ENCODE measurements around the gene ZBTB46. TPM values are rescaled to one million over a fixed set of nuclear protein-coding genes. Genes with fewer than 3 reads are reported as not detected.
"Not testable (repeated sequence)": the region's sequence is repeated elsewhere in the genome, so short reads cannot be mapped to it uniquely, and the experiment has no call there.

Gene ZBTB46
- total RNA-seq, 1 donor from 2014 or later: 7.4 TPM

DNA sequence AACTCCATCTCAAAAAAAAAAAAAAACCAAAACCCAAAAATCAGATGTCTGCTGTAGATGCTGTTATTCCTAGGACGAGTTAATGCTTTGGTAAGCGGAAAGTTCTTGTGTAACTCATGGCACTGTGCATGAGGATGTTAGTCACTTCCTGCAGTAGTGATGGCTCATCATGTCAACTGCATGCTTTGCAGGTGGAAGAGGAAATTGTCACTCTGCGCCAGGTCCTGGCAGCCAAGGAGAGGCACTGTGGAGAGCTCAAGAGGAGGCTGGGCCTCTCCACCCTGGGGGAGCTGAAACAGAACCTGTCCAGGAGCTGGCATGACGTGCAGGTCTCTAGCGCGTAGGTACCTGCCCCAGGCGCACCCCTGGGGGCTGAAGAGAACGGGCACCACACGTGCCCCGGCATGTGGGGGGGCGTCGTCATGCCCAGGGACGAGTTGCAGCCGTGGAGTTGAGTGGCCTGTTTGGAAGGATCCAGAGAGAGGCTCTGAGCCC is 42.5 kb upstream of the ZBTB46 start:
- Histone ChIP-seq H3K27me3 (no peaks in the 10 kb centered on the region), H3K36me3 (peaks cover 0 to 78% of the 10 kb centered on the region in 2 donors), H3K4me1 (peaks cover 18% of the 10 kb centered on the region), H3K4me3 (no peak overlapping the region), H3K9me3 (no peaks in the 10 kb centered on the region), H3K27ac (no peak overlapping the region)
- no peak for DNase-seq (ENCODE audit: extremely low spot score in 2 of 2)
- intact Hi-C loops (cut with DNase I): no loop called here
- TF ChIP-seq POLR2AphosphoS5 (IDR thresholded peaks at IDR 0.05; ENCODE audit: insufficient read depth in 1 of 2, low read depth in 1 of 2) (peak; percentile 62 to 87), POLR2A (IDR thresholded peaks at IDR 0.05) (no peak)
- TF ChIP-seq, protein P1, sequence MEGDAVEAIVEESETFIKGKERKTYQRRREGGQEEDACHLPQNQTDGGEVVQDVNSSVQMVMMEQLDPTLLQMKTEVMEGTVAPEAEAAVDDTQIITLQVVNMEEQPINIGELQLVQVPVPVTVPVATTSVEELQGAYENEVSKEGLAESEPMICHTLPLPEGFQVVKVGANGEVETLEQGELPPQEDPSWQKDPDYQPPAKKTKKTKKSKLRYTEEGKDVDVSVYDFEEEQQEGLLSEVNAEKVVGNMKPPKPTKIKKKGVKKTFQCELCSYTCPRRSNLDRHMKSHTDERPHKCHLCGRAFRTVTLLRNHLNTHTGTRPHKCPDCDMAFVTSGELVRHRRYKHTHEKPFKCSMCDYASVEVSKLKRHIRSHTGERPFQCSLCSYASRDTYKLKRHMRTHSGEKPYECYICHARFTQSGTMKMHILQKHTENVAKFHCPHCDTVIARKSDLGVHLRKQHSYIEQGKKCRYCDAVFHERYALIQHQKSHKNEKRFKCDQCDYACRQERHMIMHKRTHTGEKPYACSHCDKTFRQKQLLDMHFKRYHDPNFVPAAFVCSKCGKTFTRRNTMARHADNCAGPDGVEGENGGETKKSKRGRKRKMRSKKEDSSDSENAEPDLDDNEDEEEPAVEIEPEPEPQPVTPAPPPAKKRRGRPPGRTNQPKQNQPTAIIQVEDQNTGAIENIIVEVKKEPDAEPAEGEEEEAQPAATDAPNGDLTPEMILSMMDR (IDR thresholded peaks at IDR 0.05): no peak

DNA sequence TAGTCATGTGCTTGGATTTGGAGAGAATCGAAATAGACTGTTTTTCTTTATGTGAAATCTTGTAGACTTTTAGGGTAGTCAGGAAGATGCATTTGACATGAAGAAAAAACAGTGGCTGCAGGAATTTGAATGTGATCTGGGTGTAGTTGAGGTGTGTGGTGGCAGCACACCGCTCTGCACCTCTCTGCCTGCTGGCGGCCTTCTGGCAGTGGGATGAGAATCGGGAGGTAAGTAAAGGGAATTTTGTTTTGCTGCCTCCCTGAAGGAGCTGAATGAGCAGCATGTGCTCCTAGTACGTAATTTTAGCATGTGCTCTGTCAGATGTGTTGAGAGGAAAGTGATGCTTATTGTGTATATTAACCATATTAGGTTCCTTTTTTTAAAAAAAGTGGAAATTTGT is 37.2 kb upstream of the ZBTB46 start:
- no peak overlapping the region for H3K27ac ChIP-seq
- intact Hi-C loops (cut with DNase I): loop anchor here (5.0 kb wide), 1 partner anchor 91 kb away; no protein-coding TSS in a partner anchor
- no peak overlapping the region for H3K4me3 ChIP-seq
- peaks cover 0 to 41% of the 10 kb centered on the region in 2 donors for H3K36me3 ChIP-seq
- TF ChIP-seq POLR2AphosphoS5 (IDR thresholded peaks at IDR 0.05; ENCODE audit: insufficient read depth in 1 of 2, low read depth in 1 of 2): no peak
- TF ChIP-seq POLR2A (IDR thresholded peaks at IDR 0.05): no peak
- TF ChIP-seq, protein P1 (IDR thresholded peaks at IDR 0.05): no peak
- peaks cover 46% of the 10 kb centered on the region for H3K4me1 ChIP-seq
- no peaks in the 10 kb centered on the region for H3K9me3 ChIP-seq
- H3K27me3 ChIP-seq: no peaks in the 10 kb centered on the region
- DNase-seq (ENCODE audit: extremely low spot score in 2 of 2): no peak

DNA sequence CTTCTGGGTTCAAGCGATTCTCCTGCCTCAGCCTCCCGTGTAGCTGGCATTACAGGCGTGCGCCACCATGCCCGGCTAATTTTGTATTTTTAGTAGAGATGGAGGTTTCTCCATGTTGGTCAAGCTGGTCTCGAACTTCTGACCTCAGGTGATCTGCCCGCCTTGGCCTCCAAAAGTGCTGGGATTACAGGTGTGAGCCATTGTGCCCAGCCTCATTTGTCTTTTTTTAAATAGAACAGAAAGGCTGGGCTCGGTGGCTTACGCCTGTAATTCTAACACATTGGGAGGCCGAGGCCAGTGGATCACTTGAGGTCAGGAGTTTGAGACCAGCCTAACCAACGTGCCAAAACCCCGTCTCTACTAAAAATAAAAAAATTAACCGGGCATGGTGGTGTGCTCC is 36.0 kb upstream of the ZBTB46 start:
- intact Hi-C loops (cut with DNase I): loop anchor here (5.0 kb wide), 1 partner anchor 90 kb away; no protein-coding TSS in a partner anchor

DNA sequence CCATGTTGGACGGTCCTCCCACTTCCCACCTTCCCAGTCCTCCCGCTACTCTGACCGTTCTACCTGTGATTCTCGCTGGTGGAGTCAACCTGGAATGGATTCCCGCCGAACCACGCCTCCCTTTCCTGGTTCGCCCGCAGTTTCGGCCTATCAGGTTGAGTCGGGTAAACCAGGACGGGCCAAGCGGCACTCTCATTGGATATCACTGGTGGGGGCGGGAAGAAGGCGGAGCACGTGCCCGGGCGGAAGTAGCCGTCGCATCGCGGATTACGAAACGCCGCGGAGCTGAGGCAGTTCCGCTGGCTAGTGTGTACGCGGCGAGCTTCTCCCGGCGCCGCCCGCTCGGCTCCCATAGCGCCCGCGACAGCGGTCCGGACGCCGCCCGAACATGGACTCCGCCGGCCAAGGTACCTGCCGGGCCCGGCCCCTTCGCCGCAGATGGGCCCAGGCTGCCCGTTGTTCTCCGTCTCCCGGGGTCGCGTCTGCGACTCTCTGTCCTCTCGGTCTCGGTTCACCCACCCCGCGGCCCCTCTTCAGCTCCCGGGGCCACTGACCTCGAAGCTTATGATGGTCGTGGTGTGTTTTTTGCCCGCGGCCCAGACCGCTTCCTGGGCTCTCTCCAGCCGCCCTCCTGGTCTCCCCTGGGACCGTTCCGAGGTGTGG is 34.0 kb upstream of the ZBTB46 start, which contains the start of gene TPD52L2:
TSS of gene TPD52L2 (plus strand) at position 293 of the 663 bp plus-strand sequence. CDS start at position 389, 96 bp downstream.
- peaks cover 35% of the 10 kb centered on the region for H3K4me1 ChIP-seq
- peaks cover 0 to 22% of the 10 kb centered on the region in 2 donors for H3K36me3 ChIP-seq
- H3K27ac ChIP-seq: peak within 1 kb of the TSS; percentile 93
- H3K27me3 ChIP-seq: no peaks in the 10 kb centered on the region
- H3K9me3 ChIP-seq: no peaks in the 10 kb centered on the region
- TF ChIP-seq POLR2AphosphoS5 (IDR thresholded peaks at IDR 0.05; ENCODE audit: insufficient read depth in 1 of 2, low read depth in 1 of 2) (peak; percentile 86 to 97), POLR2A (IDR thresholded peaks at IDR 0.05) (peak in 1 of 2 donors; percentile 54)
- TF ChIP-seq, protein P1 (IDR thresholded peaks at IDR 0.05): peak in 1 of 3 experiments; percentile 37
- DNase-seq (ENCODE audit: extremely low spot score in 2 of 2): peak; percentile 99 to 100
- intact Hi-C loops (cut with DNase I): loop anchor here (5.0 kb wide), 1 partner anchor 88 kb away; no protein-coding TSS in a partner anchor
- H3K4me3 ChIP-seq: peak within 1 kb of the TSS; percentile 53 to 94

More for the DNA sequence above, 36.0 kb upstream of the ZBTB46 start:
- H3K9me3 ChIP-seq; DNase-seq (ENCODE audit: extremely low spot score in 2 of 2); H3K27ac ChIP-seq; H3K4me3 ChIP-seq; H3K27me3 ChIP-seq: not testable (repeated sequence)
- Histone ChIP-seq H3K36me3 (peaks cover 0 to 36% of the 10 kb centered on the region in 2 donors), H3K4me1 (peaks cover 35% of the 10 kb centered on the region)

DNA sequence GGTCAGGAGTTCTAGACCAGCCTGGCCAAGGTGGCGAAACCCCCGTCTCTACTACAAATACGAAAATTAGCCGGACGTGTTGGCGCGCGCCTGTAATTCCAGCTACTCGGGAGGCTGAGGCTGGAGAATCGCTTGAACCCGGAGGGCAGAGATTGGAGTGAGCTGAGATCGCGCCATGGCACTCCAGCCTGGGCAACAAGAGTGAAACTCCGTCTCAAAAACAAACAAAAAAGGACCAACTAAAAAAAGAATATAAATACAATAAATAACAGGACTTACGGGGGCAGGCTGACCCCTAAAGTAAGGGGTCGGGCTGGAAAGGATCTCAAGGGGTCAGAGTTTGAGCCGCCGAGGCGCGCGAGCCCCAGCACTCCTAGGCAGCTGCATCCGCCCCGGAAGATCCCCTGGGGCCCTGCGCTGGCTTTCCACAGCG is 33.5 kb upstream of the ZBTB46 start:
- intact Hi-C loops (cut with DNase I): no loop called here

More for the DNA sequence above, 33.5 kb upstream of the ZBTB46 start:
- peaks cover 0 to 17% of the 10 kb centered on the region in 2 donors for H3K36me3 ChIP-seq
- H3K9me3 ChIP-seq: no peaks in the 10 kb centered on the region
- H3K4me1 ChIP-seq: peaks cover 35% of the 10 kb centered on the region
- TF ChIP-seq POLR2A (IDR thresholded peaks at IDR 0.05) (no peak), POLR2AphosphoS5 (IDR thresholded peaks at IDR 0.05; ENCODE audit: insufficient read depth in 1 of 2, low read depth in 1 of 2) (no peak)
- TF ChIP-seq, protein P1 (IDR thresholded peaks at IDR 0.05): no peak
- H3K27ac ChIP-seq: peak overlapping the region; percentile 93
- H3K4me3 ChIP-seq: peak overlapping the region; percentile 53 to 94
- no peaks in the 10 kb centered on the region for H3K27me3 ChIP-seq
- DNase-seq (ENCODE audit: extremely low spot score in 2 of 2): no peak

Data from vagina (tissue), 2 donors.